Fibroblast of lung (primary cell): Measurements from ENCODE around the gene CERS6.

Source experiments
- CTCF ChIP-seq, 2 donors: IDR thresholded peaks in 1 of 2; conservative IDR thresholded peaks in 1 of 2; 1 replicate in 1 of 2; 2 replicates in 1 of 2; pipeline ENCODE4 v1.5.1; 2011 to 2012; ENCODE audit warnings: low read length in 2 of 2, control low read depth in 1 of 2, inconsistent platforms in 1 of 2, low read depth in 1 of 2, mild to moderate bottlenecking in 1 of 2
- EZH2 ChIP-seq: IDR thresholded peaks from 2 replicates; pipeline ENCODE4 v1.5.1; 2012; ENCODE audit warnings: low read length, control low read depth, mild to moderate bottlenecking; ENCODE audit errors: missing control alignments

- no peak for TF ChIP-seq CTCF (conservative IDR thresholded peaks at IDR 0.05 in 1 of 2, IDR thresholded peaks at IDR 0.05 in 1 of 2; ENCODE audit: low read depth in 1 of 2, low read length in 2 of 2)
- no peak for TF ChIP-seq EZH2
Measured at GRCh38 chr2:168802859-168803725, 347.0 kb downstream of the CERS6 start.
